ENCODE results near the gene SMIM45.
"Not testable (repeated sequence)": the region's sequence is repeated elsewhere in the genome, so short reads cannot be mapped to it uniquely, and the experiment has no call there.

The SMIM45 gene

GRCh38 chr22:41932353-41932752 is 19.6 kb upstream of the SMIM45 start:
- DNase-seq (ENCODE audit: low read depth), result no peak
- H3K4me3 ChIP-seq (ENCODE audit: low read depth, low read length), result no peak overlapping the region

GRCh38 chr22:41933411-41934177 is 18.4 kb upstream of the SMIM45 start:
- no peak for DNase-seq (ENCODE audit: low read depth)
- H3K4me3 ChIP-seq (ENCODE audit: low read depth, low read length), result no peak overlapping the region

- no peak overlapping the region for H3K4me3 ChIP-seq (ENCODE audit: low read depth, low read length)
- no peak for DNase-seq (ENCODE audit: low read depth)
Observed at GRCh38 chr22:41934284-41935014, 17.5 kb upstream of the SMIM45 start.

GRCh38 chr22:41935015-41935351 is 17.0 kb upstream of the SMIM45 start:
- no peak overlapping the region for H3K4me3 ChIP-seq (ENCODE audit: low read depth, low read length)
- DNase-seq (ENCODE audit: low read depth), result no peak

GRCh38 chr22:41935509-41935908 is 16.4 kb upstream of the SMIM45 start:
- no peak for DNase-seq (ENCODE audit: low read depth)
- no peak overlapping the region for H3K4me3 ChIP-seq (ENCODE audit: low read depth, low read length)

GRCh38 chr22:41936894-41937169 is 15.1 kb upstream of the SMIM45 start:
- H3K4me3 ChIP-seq (ENCODE audit: low read depth, low read length), result no peak overlapping the region
- no peak for DNase-seq (ENCODE audit: low read depth)

GRCh38 chr22:41939981-41940831 is 11.7 kb upstream of the SMIM45 start:
- no peak overlapping the region for H3K4me3 ChIP-seq (ENCODE audit: low read depth, low read length)
- no peak for DNase-seq (ENCODE audit: low read depth)

GRCh38 chr22:41940832-41941765 is 10.9 kb upstream of the SMIM45 start:
- H3K4me3 ChIP-seq (ENCODE audit: low read depth, low read length), result no peak overlapping the region
- peak; percentile 88 for DNase-seq (ENCODE audit: low read depth)

- DNase-seq (ENCODE audit: low read depth), result no peak
- H3K4me3 ChIP-seq (ENCODE audit: low read depth, low read length), result no peak overlapping the region
Observed at GRCh38 chr22:41943661-41944209, 8.2 kb upstream of the SMIM45 start.

- H3K4me3 ChIP-seq (ENCODE audit: low read depth, low read length), result peak within 1 kb of the TSS; percentile 82
- peak; percentile 76 for DNase-seq (ENCODE audit: low read depth)
Observed at GRCh38 chr22:41946629-41947423, 5.1 kb upstream of the SMIM45 start, which contains the start of gene CENPM. Gene CENPM, minus strand, starts transcription at chr22:41947152. Its CDS starts 76 bp downstream, at chr22:41947076.

- H3K4me3 ChIP-seq (ENCODE audit: low read depth, low read length), result peak overlapping the region; percentile 82
- no peak for DNase-seq (ENCODE audit: low read depth)
Observed at GRCh38 chr22:41947424-41948080, 4.4 kb upstream of the SMIM45 start.

- DNase-seq (ENCODE audit: low read depth), result no peak
- no peak overlapping the region for H3K4me3 ChIP-seq (ENCODE audit: low read depth, low read length)
Observed at GRCh38 chr22:41948142-41948541, 3.8 kb upstream of the SMIM45 start.

GRCh38 chr22:41948928-41949296 is 3.0 kb upstream of the SMIM45 start:
- H3K4me3 ChIP-seq (ENCODE audit: low read depth, low read length); DNase-seq (ENCODE audit: low read depth): not testable (repeated sequence)

- DNase-seq (ENCODE audit: low read depth), result no peak
- H3K4me3 ChIP-seq (ENCODE audit: low read depth, low read length), result no peak overlapping the region
Observed at GRCh38 chr22:41949297-41949965, 2.5 kb upstream of the SMIM45 start.

GRCh38 chr22:41952713-41953112 is 763 bp downstream of the SMIM45 start:
- no peak for DNase-seq (ENCODE audit: low read depth)
- H3K4me3 ChIP-seq (ENCODE audit: low read depth, low read length), result no peak overlapping the region

- no peak overlapping the region for H3K4me3 ChIP-seq (ENCODE audit: low read depth, low read length)
- no peak for DNase-seq (ENCODE audit: low read depth)
Observed at GRCh38 chr22:41957941-41958556, 6.1 kb downstream of the SMIM45 start.

Measured in skeletal muscle cell (primary cell).